Endothelial cell of umbilical vein (primary cell): Measurements from ENCODE around the gene SPRYD3.

Source experiments
- EZH2 ChIP-seq: IDR thresholded peaks from 2 replicates; pipeline ENCODE4 v1.6.1; 2012; ENCODE audit warnings: borderline replicate concordance, low read depth, mild to moderate bottlenecking, moderate library complexity, low read length, inconsistent platforms; ENCODE audit not compliant: severe bottlenecking
- MAX ChIP-seq: IDR thresholded peaks from 2 replicates; pipeline ENCODE4 v1.6.1; 2011; ENCODE audit not compliant: insufficient read depth, insufficient read length
- MYC ChIP-seq: IDR thresholded peaks from one replicate; pipeline ENCODE4 v1.6.1; 2011; ENCODE audit warnings: mild to moderate bottlenecking, low read depth, low read length
- POLR2A ChIP-seq: IDR thresholded peaks from 2 replicates; pipeline ENCODE4 v1.6.1; 2012; ENCODE audit warnings: low read depth, mild to moderate bottlenecking, control low read depth, low read length
- POLR2AphosphoS5 ChIP-seq: IDR thresholded peaks from 2 replicates; pipeline ENCODE4 v1.6.1; 2012; ENCODE audit warnings: low read depth, mild to moderate bottlenecking, control low read depth, low read length, moderate library complexity; ENCODE audit not compliant: insufficient read depth
- TF ChIP-seq, protein P1 (sequence below), 2 donors: IDR thresholded peaks; 1 replicate in 1 of 2; 2 replicates in 1 of 2; pipeline ENCODE4 v1.5.1; 2011; ENCODE audit warnings: low read length in 2 of 2, mild to moderate bottlenecking in 2 of 2, moderate library complexity in 2 of 2, control low read depth in 1 of 2, inconsistent platforms in 1 of 2, low read depth in 1 of 2; ENCODE audit not compliant: insufficient read depth in 1 of 2; ENCODE audit errors: extremely low read depth in 1 of 2

DNA sequence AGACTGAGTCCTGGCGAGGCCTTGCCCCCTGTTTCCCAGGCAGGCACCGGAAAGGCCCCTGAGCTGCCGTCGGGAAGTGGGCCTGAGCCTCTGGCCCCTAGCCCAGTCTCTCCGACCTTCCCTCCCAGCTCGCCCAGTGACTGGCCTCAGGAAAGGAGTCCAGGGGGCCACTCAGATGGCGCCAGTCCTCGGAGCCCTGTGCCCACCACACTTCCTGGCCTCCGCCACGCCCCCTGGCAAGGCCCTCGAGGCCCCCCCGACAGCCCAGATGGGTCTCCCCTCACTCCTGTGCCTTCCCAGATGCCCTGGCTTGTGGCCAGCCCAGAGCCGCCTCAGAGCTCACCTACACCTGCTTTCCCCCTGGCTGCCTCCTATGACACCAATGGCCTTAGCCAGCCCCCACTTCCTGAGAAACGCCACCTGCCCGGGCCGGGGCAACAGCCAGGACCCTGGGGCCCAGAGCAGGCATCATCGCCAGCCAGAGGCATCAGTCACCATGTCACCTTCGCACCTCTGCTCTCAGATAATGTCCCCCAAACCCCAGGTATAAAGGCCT lies 18.4 kb downstream of the SPRYD3 start:
- TF ChIP-seq, protein P1, sequence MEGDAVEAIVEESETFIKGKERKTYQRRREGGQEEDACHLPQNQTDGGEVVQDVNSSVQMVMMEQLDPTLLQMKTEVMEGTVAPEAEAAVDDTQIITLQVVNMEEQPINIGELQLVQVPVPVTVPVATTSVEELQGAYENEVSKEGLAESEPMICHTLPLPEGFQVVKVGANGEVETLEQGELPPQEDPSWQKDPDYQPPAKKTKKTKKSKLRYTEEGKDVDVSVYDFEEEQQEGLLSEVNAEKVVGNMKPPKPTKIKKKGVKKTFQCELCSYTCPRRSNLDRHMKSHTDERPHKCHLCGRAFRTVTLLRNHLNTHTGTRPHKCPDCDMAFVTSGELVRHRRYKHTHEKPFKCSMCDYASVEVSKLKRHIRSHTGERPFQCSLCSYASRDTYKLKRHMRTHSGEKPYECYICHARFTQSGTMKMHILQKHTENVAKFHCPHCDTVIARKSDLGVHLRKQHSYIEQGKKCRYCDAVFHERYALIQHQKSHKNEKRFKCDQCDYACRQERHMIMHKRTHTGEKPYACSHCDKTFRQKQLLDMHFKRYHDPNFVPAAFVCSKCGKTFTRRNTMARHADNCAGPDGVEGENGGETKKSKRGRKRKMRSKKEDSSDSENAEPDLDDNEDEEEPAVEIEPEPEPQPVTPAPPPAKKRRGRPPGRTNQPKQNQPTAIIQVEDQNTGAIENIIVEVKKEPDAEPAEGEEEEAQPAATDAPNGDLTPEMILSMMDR (IDR thresholded peaks at IDR 0.05; ENCODE audit: extremely low read depth in 1 of 2, insufficient read depth in 1 of 2, low read depth in 1 of 2, low read length in 2 of 2) = no peak
- TF ChIP-seq EZH2 (no peak), POLR2A (no peak), MAX (no peak), POLR2AphosphoS5 (no peak), MYC (no peak)
